CD4-positive, alpha-beta T cell (primary cell): ENCODE data around the gene ZBTB7C. TPM values are rescaled to one million over a fixed set of nuclear protein-coding genes. Genes with fewer than 3 reads are reported as not detected.

ENCODE experiments used
- ATAC-seq: fragments of 200-7000 bp; cut with Tn5 transposase; one replicate; pipeline ENCODE4 v1.10.0; 2022; ENCODE audit warnings: mild to moderate bottlenecking; ENCODE audit not compliant: poor library complexity
- CTCF ChIA-PET: fragments of 350-600 bp; sonication (Branson Sonifier 250); formaldehyde crosslinking; loops from one replicate; lab custom pipeline; 2021; ENCODE audit warnings: antibody characterized with exemption, inconsistent platforms; lab: Charles Lee
- POLR2A ChIA-PET: fragments of 350-600 bp; sonication (Branson Sonifier 250); formaldehyde crosslinking; loops from one replicate; lab custom pipeline; 2021; ENCODE audit warnings: antibody characterized with exemption, inconsistent platforms; lab: Charles Lee
- DNase-seq, 14 experiments: peaks; one replicate each; pipeline ENCODE4 v3.0.0-alpha.2; 2013 to 2020; ENCODE audit warnings: mixed read lengths in 2 of 14
- H3K27ac ChIP-seq, 2 donors: one replicate each; pipeline versions ENCODE4 v1.5.1 to v1.7.0; 2013; ENCODE audit warnings: low read length in 2 of 2, low read depth in 1 of 2, mild to moderate bottlenecking in 1 of 2
- H3K27me3 ChIP-seq, 2 experiments: 1 replicate in 1 of 2; 2 replicates in 1 of 2; pipeline versions ENCODE4 v1.6.1 to v1.7.0; 2013; ENCODE audit warnings: low read length in 2 of 2, control low read depth in 1 of 2, mild to moderate bottlenecking in 1 of 2, moderate library complexity in 1 of 2; ENCODE audit not compliant: insufficient read depth in 2 of 2, control insufficient read depth in 1 of 2
- H3K36me3 ChIP-seq: one replicate; pipeline ENCODE4 v1.6.1; 2013; ENCODE audit warnings: low read length, control low read depth; ENCODE audit not compliant: insufficient read depth
- H3K4me1 ChIP-seq: one replicate; pipeline ENCODE4 v1.6.1; 2013; ENCODE audit warnings: low read length, control low read depth; ENCODE audit not compliant: insufficient read depth
- H3K4me3 ChIP-seq: one replicate; pipeline ENCODE4 v1.5.1; 2013; ENCODE audit warnings: mild to moderate bottlenecking, low read length, moderate library complexity
- H3K9me3 ChIP-seq, 2 experiments: 1 replicate in 1 of 2; 2 replicates in 1 of 2; pipeline versions ENCODE4 v1.6.1 to v1.7.0; 2013; ENCODE audit warnings: low read length in 2 of 2, mild to moderate bottlenecking in 2 of 2, control low read depth in 1 of 2, moderate library complexity in 1 of 2; ENCODE audit not compliant: control insufficient read depth in 1 of 2, insufficient read depth in 1 of 2
- H3K27ac Mint-ChIP-seq: one replicate; pipeline ENCODE4 v1.8.0; 2020; ENCODE audit warnings: mixed read lengths
- H3K27me3 Mint-ChIP-seq: one replicate; pipeline ENCODE4 v1.8.0; 2021; ENCODE audit warnings: mixed read lengths
- H3K36me3 Mint-ChIP-seq: one replicate; pipeline ENCODE4 v1.8.0; 2021; ENCODE audit warnings: low read depth, mixed read lengths
- H3K4me1 Mint-ChIP-seq: one replicate; pipeline ENCODE4 v1.8.0; 2021; ENCODE audit warnings: low read depth, mixed read lengths
- H3K4me3 Mint-ChIP-seq: one replicate; pipeline ENCODE4 v1.8.0; 2020; ENCODE audit warnings: mild to moderate bottlenecking, mixed read lengths
- H3K9me3 Mint-ChIP-seq: one replicate; pipeline ENCODE4 v1.8.0; 2020; ENCODE audit warnings: mixed read lengths
- CTCF ChIP-seq: fragments of 200-600 bp; IDR thresholded peaks from one replicate; pipeline ENCODE4 v1.8.0; 2022; ENCODE audit warnings: antibody characterized with exemption, mild to moderate bottlenecking
- intact Hi-C, 2 experiments: fragments of 100-400 bp; cut with DNase I in 1 of 2; cut with micrococcal nuclease in 1 of 2; formaldehyde crosslinking; loops; one replicate each; pipeline versions ENCODE4 v1.15.1 to v1.9.0; 2023 to 2025; cut with DNase I, micrococcal nuclease
- total RNA-seq, 174 experiments: library from RNA in 2 of 174; stranded (reverse) in 2 of 174; gene quantifications; one replicate each; pipeline ENCODE4 v1.2.3 and lab custom pipeline; 2021 to 2026

Gene ZBTB7C
- total RNA-seq, 2 experiments from 2014 or later, result not detected

DNA sequence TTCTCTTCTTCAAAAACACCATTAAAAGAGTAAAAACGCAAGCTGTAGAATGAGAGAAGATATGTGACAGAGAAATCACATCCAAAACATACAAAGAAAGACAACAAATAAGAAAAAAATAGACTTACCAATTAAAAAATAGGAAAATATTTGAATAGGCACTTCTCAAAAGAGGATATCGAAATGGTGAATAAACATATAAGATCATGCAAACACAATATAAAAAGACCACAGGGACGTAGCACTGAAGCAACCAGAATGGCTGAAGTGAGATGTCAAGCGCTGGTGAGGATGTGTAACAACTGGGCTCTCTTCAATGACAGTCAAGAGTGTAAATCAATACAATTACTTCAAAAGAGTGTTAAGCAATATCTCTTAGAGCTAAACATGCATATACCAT is 202.3 kb downstream of the ZBTB7C start:
- Histone ChIP-seq H3K4me1 (no peaks in the 10 kb centered on the region), H3K4me3 (no peak overlapping the region), H3K36me3 (no peaks in the 10 kb centered on the region), H3K9me3 (no peaks in the 10 kb centered on the region), H3K27ac (no peak overlapping the region), H3K27me3 (peaks cover 0 to 2% of the 10 kb centered on the region in 2 experiments)
- POLR2A ChIA-PET, result no interaction called here
- ATAC-seq (no peak), DNase-seq (no peak)
- CTCF ChIA-PET, result no interaction called here
- TF ChIP-seq CTCF, result no peak
- no peaks in the 10 kb centered on the region for H3K36me3 Mint-ChIP-seq
- peaks cover 30% of the 10 kb centered on the region for H3K27me3 Mint-ChIP-seq
- no peak overlapping the region for H3K4me3 Mint-ChIP-seq
- H3K27ac Mint-ChIP-seq, result no peak overlapping the region
- intact Hi-C loops, result no loop called here
- H3K9me3 Mint-ChIP-seq, result no peaks in the 10 kb centered on the region
- no peaks in the 10 kb centered on the region for H3K4me1 Mint-ChIP-seq

DNA sequence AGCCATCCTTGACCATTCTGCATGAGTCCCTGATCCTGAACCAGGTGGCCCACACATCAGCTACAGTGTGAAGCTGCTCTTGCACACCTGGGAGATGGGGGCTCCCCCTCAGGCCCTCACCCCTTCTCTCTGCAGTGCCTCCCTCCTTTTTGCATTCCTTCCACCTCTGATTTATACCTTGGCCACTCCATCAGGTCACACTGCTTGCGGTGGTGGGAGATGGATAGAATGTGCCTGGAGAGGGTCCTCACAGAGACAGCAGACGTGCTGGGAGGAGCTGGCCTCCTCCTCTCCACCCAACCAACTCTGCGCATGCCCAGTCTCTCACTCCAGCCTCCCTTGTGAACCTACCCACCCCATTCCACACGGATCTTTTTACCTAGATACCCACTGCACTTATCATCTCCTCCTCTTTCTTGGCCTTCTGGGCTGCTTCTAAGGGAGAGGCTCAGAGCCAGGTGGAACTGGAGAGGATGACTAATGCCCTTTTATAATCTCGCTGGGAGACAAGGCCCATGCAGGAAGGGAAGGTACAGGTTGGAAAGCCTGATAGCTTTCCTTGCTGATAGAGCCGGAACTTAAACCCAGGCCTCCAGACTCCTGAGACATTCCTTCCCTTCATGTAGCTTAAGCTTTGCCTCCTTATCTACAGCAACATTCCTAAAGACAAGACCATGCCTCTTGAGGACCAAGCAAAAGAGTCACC is 205.1 kb downstream of the ZBTB7C start:
- Mint-ChIP-seq H3K27me3 (peaks cover 58% of the 10 kb centered on the region), H3K36me3 (no peaks in the 10 kb centered on the region), H3K4me1 (no peaks in the 10 kb centered on the region), H3K9me3 (no peaks in the 10 kb centered on the region), H3K4me3 (no peak overlapping the region), H3K27ac (no peak overlapping the region)
- ATAC-seq (no peak), DNase-seq (no peak)
- Histone ChIP-seq H3K27me3 (peaks cover 2 to 11% of the 10 kb centered on the region in 2 experiments), H3K4me3 (no peak overlapping the region), H3K27ac (no peak overlapping the region), H3K36me3 (no peaks in the 10 kb centered on the region), H3K4me1 (no peaks in the 10 kb centered on the region), H3K9me3 (peaks cover 0 to 4% of the 10 kb centered on the region in 2 experiments)
- TF ChIP-seq CTCF, result no peak
- intact Hi-C loops, result no loop called here
- ChIA-PET POLR2A (no interaction called here), CTCF (no interaction called here)

DNA sequence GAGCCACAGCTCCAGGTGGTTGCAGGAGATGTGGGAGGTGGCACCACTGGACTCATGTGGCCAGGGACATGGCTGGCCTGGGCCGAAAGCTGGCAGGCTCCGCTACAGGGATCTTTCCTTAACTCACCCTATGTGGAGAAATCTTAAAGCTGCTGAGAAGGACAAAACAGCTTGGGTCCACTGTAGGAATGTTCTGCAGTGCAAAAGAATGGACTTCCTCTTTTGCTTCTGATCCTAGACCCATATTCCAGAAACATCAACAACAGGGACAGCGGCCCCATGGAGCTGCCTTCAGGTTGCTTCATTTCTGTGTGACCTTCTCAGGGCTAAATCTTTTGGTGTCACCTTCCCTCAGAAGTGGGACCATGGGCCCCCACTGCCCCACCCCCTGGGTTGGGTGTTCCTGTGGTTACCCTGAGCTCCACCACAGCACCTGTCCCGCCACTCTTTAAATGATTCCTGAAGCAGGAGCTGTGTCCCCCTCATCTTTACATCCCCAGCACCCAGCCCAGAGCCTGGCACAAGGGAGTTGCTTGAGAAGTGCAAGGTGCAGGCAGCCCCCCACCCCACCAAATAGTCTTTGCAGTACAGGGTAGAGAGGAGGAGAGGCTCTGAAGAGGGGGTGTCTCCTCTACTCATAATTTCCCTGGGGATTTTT is 205.8 kb downstream of the ZBTB7C start:
- H3K4me1 ChIP-seq, result no peaks in the 10 kb centered on the region
- intact Hi-C loops, result no loop called here
- Mint-ChIP-seq H3K27ac (no peak overlapping the region), H3K9me3 (no peaks in the 10 kb centered on the region), H3K4me3 (no peak overlapping the region), H3K4me1 (no peaks in the 10 kb centered on the region), H3K27me3 (peaks cover 63% of the 10 kb centered on the region), H3K36me3 (no peaks in the 10 kb centered on the region)
- peaks cover 0 to 4% of the 10 kb centered on the region in 2 experiments for H3K9me3 ChIP-seq
- TF ChIP-seq CTCF, result no peak
- CTCF ChIA-PET, result no interaction called here
- DNase-seq (no peak), ATAC-seq (no peak)
- no peak overlapping the region for H3K27ac ChIP-seq
- no peaks in the 10 kb centered on the region for H3K36me3 ChIP-seq
- POLR2A ChIA-PET, result no interaction called here
- peaks cover 2 to 18% of the 10 kb centered on the region in 2 experiments for H3K27me3 ChIP-seq
- no peak overlapping the region for H3K4me3 ChIP-seq
